ENCODE measurements around the gene CACNA2D4.

Gene CACNA2D4

DNA sequence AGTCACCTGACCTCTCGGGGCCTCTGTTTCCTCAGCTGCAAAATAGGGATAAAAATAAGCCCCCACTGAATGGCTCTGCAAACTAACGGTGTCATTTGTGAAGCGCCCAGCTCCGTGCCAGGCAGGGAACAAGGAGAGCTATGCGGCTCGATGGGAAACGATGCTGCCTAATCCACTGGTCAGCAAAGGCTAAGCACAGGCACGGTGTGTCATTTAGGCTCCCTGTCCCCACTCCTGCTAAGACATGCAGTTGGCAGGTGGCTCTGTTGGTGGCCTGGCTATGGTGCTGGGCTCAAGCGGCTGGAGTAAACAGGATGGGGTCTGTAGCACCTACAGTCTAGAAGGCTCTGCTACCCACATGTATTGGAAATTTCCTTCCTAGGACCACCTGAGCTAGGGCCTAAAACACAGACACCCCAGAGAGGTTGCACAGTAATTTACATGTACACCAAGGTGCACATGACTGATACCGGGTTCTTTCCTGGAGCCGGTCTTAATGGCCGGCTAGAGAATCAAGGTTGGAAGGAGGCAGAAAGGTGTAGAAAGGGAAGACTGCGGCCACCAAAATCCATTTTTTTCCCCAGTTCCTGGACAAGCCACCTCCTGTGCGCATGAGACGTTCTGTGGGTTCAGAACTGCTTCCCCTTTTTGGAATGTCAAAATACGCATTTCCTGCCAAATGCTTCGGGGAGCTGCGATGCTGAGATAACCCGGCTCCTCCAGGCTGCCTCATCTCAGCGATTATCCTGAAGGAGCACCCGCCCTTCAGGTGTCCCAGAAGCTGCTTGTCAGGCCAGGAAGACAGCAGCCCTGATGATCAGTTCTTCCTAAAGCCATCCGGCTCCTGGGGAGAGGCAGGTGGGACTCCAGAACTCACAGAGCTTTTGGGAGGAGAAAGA, 1.0 kb downstream of the CACNA2D4 start:
- DNase-seq (ENCODE audit: low spot score): no peak

DNA sequence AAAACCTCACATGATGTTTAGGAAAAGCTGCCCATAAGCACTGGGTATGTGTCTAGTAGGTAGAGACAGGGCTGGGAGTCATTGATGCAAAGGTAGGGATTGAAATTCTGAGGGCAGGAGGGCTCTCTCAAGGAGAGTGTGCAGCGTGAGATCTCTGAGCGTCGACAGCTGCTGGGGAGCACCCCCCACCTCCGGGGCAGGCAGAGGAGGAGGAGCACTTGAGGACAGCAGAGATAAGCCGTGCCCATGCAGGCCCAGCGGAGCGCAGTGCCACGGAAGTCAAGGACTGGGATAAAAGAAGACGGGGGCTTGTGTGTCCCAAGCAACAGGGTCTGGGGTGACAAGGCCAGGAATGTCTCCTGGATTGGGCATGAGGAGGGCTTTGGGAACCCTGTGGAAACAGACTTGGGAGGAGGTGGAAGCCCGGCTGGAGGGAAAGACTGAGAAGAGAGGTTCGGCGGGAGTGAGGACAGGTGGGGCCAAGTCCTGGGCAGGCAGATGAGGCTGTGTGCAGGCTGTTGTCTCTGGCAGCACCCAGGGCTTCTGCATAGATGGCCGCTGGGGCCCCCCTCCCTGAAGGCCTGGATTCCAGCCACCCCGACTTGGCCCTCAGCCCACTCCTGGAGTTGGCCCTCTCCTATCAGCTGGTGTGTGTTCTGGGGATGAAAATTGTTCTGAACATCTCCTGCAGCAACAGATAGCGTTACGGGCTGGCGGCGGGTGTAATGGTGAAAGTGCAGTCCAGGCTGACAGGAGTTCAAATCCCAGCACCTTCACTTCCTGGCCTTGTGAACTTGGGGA, 1.9 kb downstream of the CACNA2D4 start:
- DNase-seq (ENCODE audit: low spot score): no peak

DNA sequence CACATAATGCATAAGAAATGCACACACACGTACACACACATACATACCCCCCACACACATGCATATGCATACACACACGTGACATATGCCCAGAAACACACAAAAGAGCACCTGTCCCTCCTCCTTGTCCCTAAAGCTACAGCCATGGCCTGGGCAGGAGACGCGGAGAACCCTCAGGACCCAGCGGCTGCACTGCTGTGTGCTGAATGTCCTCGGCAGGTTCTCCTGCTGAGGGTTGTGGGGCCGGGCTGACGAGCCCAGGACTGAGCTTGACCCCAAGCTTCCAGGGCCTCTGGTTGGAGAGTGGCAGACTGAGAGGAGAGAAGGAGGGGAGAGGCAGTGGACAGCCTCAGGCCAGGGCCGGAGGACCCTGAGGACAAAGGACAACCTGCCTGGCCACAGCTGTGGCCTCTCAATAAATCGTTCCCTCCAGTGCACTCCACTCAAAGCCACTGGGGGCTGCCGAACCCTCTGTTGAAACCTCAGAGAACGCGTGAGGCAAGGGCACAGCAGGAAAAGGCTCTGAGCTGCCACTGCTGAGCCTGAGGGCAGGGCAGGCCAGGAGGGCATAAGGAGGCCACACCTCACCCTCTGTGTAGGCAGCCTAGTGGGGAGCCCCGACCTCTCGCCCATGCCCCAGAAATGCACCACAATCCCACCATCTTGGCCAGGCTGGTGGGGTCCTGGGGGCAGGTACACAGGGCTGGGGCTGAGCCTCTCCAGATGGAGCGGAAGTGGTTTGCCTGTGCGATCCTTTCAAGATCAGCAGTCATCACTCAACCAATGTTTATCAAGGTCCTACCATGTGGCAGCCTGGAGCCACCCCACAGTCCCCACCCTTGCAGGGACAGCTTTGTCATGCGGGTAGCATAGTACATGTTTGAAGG, 3.1 kb downstream of the CACNA2D4 start:
- no peak for DNase-seq (ENCODE audit: low spot score)

DNA sequence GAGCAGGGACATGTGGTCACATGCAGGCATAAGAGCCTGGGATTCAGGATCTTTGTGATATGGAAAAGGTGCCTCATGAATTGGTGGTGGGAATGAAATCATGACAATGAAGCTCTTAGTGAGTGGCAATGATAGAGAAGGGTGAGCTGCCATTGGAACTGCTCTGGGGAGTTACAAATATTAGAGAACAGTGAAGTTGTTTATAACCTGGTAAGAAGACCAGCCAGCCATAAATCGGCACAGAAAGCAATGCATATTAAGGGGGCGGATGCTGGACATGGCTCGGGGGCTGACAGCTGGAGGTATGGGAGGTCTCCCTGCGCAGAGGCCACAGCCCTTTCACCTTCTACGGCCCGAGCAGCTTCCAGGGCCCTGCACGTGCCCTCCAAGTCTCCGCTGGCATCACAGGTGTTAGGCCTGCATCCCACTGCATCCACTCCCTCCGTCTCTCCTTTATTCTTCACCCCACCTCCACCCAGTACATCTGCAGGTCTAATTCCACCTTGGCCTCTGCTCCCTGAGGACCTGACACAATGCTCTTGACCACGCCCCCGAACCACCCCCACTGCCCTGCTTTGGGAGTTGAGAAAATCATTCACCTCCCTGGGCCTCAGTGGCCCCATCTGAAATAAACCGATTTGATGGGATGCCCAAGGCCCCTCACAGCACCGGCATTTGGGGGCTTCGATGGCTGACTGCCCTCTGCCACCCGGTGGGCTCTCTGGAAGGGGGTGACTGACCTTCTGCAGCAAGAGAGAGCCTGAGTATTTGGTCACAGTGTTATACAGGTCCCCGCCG, 4.1 kb downstream of the CACNA2D4 start:
- DNase-seq (ENCODE audit: low spot score): no peak

DNA sequence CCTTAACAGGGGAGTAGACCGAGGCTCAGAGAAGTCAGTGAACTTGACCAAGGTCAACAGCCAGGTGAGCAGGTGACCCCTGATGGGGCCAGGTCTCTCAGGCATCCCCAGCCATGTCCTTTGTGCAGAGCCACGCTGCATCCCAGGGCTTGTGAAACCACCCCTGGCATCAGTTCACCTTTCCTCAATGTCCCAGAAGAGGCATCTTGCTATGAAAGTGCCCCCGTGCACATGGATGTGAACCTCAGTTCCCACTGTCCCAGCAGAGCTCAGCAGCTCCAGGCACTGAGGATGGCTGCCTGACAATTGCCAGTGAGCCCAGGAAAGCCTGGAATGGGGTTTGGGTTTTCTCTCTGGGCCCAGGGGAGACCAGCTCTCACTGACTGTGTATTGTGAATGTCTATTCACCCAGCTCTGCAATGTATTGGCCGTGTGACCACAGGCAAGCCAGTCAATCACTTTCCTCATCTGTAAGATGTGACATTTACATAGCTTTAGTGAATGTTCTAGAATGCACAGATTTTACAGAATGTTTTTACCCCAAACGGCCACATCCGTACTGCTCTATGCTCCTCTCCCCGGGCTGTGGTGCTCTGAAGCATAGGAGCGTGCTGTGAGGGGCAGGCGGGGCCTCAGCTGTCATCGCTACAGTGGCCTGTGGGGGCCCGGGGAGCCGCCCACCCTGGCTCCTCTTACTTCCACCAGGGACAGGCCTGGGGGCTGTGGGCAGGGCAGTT, 4.9 kb downstream of the CACNA2D4 start:
- no peak for DNase-seq (ENCODE audit: low spot score)

DNA sequence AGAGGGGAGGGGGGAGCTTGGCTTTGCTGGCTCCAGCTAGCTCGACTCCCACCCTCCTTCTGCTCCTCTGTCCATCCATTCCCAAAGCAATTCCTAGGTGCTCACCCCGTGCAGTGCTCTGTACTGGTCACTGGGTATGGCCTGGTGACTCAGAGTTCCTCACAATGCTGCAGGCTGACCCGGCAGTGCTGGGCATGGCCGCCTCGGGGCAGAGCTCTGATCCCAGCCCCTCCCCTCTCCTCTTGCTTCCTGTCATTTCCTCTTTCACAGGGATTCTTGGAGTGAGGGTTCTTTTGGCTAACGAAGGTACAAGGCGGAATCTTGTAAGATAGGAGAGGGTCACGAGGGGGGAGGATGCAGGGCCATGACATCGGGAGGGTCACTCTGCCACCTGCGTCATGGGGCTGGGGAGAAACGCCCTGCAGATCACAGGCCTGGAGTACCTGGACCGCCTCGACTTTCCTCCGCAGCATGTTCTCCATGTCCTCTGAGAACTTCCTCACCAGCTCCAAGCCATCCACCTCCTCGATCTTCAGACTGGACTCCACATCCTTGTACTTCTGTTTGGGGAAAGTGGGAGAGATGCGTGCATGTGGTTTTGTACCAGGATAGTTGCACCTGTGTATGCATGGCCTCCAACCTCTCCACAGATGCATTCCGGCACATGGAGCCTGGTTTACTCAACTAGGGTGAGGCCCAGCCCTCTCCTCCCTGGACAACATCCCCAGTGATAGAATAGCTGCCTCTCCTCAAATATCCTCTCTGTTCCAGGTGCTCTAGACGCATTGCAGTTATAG, 5.7 kb downstream of the CACNA2D4 start:
- DNase-seq (ENCODE audit: low spot score): peak; percentile 18

DNA sequence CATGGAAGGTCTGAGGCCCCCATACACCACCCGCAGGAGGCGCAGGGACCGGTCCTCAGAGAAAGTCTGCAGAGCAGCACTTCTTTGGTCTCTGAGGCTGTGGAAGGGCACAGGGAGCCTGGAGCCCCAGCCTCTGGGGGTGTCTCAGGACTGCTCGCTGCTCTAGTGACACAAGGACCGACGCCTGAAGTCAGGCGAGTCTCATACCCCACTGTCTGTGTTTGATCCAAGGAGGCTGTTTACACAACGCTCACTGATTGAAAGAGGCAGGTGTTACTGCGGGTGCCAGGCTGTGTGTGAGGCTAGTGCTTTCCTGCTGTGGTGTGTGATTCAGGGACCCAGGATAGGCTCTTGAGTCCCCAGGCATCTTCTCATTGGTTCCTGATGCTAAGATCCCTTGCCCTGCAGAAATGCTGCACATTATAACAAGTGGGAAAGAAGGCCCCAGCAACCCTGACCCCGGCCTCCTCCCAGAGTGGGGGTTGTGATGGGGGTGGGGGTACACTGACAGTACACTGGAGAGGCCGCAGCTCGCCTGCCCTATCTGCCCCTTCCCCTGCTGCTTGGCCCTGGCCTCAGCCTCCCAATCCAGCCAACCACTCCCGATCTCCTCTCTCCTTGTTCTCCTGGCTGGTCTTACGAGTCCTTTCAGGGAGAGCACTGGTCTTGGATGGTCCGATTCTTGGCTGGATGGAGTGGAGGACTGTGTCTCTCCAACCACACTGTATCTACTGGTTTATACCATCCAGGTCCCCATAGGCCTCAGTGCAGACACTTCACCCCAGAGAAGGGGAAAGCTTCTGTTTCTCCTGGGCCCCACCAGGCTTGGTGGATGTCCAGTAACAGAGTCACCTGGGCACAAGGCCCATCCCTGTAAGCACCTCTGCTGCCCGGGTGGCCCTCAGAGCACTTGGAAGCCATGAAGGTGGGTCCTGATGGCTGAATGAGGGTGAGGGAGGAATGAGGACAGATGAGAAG, 6.6 kb downstream of the CACNA2D4 start:
- DNase-seq (ENCODE audit: low spot score): no peak

DNA sequence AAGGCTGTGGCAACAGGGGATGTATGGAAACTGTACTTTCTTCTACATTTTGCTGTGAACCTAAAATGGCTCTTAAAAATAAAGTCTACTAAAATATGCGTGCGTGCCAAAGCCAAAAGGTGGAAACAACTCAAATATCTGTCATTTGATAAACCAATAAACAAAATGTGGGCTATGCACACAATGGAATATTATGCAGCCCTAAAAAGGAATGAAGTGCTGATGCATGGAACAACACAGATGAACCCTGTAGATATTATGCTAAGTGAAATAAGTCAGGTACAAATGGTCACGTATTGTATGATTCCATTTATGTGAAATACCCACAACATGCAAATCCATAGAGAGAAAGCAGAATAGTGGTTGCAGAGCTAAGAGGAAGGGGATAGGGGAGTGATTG, 8.0 kb downstream of the CACNA2D4 start:
- DNase-seq (ENCODE audit: low spot score): no peak

DNA sequence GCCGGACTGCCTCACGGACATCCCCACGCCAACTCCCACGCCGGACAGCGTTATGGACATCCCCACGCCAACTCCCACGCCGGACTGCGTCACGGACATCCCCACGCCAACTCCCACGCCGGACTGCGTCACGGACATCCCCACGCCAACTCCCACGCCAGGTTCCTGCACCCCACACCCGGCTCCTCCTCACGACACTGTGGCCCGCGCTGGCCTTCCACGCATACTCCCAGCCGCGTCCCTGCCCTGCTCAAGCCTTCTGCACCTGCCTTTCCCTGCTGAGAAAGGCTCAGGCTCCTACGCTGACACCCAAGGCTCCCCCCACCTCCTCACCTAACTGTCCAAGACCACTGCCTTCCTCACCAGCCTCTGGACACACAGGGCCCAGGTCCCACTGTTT, 9.7 kb downstream of the CACNA2D4 start:
- no peak for DNase-seq (ENCODE audit: low spot score)

DNA sequence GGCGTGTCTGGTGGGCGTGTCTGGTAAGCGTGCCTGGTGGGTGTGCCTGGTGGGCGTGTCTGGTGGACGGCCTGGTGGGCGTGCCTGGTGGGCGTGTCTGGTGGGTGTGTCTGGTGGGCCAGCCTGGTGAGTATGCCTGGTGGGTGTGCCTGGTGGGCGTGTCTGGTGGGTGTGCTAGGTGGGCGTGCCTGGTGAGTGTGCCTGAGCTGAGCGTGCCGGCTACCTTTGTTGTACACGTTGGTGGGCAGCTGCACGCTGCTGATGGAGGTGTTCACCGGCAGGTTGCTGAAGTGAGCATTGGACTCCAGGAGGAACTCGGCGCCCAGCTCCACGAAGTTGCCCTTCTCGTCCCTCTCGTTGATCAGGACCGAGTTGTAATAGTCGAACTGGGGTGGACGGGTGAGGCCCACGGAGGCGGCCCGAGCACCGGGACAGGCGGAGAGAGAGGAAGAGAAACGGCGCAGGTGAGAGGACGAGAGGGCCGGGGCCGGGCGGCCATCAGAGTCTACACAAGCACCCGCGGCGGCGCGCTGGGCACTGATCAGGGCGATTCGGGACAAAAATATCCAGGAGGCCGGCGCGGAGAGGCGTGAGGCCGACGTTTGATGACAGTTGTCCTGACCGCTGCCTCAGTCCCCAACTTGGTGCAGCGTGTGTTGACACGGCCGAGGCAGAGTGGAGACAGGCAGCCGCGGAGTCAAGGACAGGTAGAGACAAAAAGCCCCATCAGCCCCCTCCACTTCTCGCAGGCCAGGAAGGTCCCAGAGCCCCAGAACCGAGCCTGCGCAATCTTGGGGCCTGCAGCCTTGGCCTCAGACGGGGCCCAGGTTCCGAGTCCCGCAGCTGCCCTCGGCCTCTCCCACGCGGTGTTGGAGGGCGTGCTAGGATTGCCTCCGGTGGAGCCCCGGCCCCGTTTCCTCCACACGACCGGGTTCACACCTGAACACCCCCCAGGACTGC, 10.5 kb downstream of the CACNA2D4 start:
- DNase-seq (ENCODE audit: low spot score): peak; percentile 56

DNA sequence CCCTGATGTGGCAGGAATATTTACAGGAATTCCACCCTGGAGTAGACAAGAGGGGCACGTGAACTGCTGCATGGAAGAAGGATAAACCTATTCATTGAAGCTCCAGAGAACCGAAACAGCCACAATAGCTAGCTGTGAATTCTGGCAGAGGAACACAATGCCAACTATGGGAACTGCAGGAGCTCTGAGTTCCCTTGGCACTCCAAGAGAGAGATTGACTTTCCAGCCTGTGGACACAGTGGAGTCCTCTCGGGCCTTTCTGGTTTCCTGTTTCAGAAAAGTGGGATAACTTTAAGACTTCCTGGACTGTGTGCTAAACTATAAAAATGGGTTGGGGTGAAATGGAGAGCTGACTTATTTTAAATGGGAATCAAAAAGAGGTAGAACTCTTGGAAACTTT, 11.9 kb downstream of the CACNA2D4 start:
- DNase-seq (ENCODE audit: low spot score): no peak

DNA sequence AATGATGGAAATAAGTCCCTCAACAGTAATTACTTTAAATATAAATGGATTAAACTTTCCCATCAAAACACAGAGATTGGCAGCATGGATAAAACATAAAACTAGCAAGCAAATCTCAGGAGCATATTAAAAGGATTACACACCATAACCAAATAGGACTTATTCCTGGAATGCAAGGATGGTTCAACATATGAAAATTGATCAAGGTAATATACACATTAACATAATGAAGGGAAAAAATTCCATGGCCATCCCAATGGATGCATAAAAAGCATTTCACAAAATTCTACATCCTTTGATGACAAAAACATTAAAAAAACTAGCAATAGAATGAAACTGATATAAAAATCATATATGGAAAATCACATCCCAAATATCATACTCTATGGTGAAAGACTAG, 13.6 kb downstream of the CACNA2D4 start:
- DNase-seq (ENCODE audit: low spot score): no peak

DNA sequence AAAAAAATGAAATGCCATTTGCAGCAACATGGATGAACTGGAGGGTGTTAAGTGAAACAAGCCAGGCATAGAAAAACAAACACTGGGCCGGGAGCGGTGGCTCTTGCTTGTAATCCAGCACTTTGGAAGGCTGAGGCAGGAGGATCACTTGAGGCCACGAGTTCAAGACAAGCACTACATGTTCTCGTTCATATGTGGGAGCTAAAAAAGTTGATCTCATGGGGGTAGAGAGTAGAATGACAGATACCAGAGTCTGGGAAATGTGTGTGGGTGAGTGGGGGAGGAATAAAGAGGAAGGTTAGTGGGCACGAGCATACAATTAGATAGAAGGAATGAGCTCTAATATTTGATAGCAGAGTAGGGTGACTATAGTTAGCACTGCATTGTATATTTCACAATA, 21.5 kb downstream of the CACNA2D4 start:
- DNase-seq (ENCODE audit: low spot score): no peak

DNA sequence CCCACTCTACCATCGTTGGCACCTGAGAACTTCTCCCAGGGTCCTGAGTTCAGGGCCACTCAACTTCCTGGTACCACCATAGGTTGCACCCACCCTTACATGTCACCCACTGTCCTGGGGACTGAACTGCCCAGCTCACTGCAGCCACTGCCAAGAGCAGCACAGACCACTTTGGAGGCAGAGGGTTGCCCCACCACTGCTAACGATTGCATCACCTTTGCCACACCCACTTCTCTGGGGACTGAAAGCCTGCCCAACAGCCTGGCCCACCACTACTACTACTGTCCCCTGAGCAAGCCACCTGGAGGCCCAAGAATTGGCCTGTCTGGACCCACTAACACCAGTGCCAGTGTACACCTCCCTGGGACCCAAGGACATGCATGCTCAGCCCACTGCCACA, 27.6 kb downstream of the CACNA2D4 start:
- no peak for DNase-seq (ENCODE audit: low spot score)

DNA sequence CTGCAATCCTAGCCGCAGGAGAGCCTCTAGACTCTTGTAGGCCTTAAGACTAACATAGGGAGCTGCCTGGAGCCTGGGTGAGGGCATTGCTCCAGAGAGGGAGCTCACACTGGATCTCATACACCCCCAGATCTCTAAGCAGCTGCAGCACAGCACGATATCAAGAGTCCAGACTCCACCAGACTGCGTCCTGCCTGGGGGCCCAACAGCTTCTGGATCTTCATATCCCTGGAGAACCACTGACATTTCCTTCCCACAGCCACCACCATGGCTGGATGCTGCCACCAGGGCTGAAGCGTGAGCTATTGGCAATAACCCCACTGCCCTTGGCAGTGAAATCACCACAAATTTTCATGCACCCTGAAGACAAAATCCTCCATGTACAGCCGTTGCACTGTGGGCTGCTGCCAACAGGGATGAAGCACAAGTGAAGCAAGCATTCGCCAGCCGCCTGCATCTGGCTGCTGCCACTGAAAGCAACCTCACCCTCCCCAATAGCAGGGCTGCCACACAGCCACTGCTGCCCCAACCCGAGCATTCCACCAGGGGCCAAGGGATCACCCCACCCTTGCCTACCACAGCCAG, 28.2 kb downstream of the CACNA2D4 start:
- DNase-seq (ENCODE audit: low spot score): no peak

DNA sequence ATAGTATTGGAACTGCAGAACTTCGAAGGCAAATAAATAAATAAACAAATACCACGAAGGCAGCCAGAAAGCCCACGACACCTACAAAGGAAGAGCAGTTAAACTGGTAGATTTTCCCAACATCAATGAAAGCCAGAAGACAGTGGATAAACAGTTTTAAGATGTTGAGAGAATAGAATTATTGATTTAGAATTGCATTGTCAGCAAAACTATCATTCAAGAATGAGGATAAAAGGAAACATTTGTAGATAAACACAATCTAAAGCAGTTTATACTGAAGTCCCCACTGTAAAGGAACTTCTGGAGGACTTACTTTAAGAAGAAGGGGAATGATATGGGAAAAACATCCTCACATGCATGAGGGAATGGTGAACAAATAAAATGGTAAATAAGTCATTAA, 29.5 kb downstream of the CACNA2D4 start:
- no peak for DNase-seq (ENCODE audit: low spot score)

DNA sequence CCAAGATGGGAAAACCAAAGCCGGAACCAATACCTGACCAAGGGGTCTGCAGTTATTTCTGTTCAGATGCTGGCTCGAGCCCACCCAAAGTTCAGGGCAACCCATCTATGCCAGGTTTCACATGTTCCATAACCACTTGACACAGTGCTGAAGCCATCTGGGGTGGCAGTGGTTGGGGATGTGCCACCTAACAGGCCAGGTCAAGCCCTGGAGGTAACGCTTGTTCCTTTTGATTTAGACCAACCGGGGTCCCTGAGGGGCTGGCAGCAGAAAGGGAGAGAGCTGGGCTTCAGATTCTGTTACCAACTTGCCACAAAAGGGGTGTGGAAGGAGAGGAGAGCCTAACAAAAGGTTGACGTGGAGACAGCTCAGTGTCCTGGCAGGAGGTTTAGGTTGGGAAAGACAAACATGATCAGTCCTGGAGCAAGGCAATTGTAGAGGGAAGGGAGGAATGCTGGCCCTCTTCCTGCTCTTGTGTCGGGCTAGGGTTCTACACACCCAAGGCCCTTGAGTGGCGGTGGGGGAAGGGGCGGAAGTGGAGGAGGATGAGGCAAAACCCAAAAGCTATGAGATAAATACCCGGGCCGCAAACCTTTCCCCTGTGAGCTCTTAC, 31.9 kb downstream of the CACNA2D4 start:
- DNase-seq (ENCODE audit: low spot score): no peak

Data from SW480 (cell line).